ENCODE data around the gene VIPR1. TPM values are rescaled to one million over a fixed set of nuclear protein-coding genes. Genes with fewer than 3 reads are reported as not detected.

Gene VIPR1
- polyA plus RNA-seq, 1 of the 3 experiments (the other 2 are of a cell fraction), result not detected

GRCh38 chr3:42498034-42498433, 4.4 kb upstream of the VIPR1 start:
- WGBS (ENCODE audit: low lambda C conversion rate), result 15% methylated on average over 1 of the region's 1 CpG
- no peak overlapping the region for H3K4me3 ChIP-seq (ENCODE audit: low read depth in 2 of 2, low read length in 1 of 2)
- DNase-seq, result no peak
- TF ChIP-seq, protein P1, sequence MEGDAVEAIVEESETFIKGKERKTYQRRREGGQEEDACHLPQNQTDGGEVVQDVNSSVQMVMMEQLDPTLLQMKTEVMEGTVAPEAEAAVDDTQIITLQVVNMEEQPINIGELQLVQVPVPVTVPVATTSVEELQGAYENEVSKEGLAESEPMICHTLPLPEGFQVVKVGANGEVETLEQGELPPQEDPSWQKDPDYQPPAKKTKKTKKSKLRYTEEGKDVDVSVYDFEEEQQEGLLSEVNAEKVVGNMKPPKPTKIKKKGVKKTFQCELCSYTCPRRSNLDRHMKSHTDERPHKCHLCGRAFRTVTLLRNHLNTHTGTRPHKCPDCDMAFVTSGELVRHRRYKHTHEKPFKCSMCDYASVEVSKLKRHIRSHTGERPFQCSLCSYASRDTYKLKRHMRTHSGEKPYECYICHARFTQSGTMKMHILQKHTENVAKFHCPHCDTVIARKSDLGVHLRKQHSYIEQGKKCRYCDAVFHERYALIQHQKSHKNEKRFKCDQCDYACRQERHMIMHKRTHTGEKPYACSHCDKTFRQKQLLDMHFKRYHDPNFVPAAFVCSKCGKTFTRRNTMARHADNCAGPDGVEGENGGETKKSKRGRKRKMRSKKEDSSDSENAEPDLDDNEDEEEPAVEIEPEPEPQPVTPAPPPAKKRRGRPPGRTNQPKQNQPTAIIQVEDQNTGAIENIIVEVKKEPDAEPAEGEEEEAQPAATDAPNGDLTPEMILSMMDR (IDR thresholded peaks at IDR 0.05), result no peak
- TF ChIP-seq GABPA (IDR thresholded peaks at IDR 0.05; ENCODE audit: low read depth) (no peak), JUND (IDR thresholded peaks at IDR 0.05) (no peak), RAD21 (IDR thresholded peaks at IDR 0.05; ENCODE audit: low read length) (no peak), SIN3A (IDR thresholded peaks at IDR 0.05; ENCODE audit: borderline replicate concordance, low read depth, low read length) (no peak), RFX5 (IDR thresholded peaks at IDR 0.05; ENCODE audit: low read length) (no peak), FOSL2 (IDR thresholded peaks at IDR 0.05; ENCODE audit: borderline replicate concordance, low read depth) (no peak), TEAD4 (IDR thresholded peaks at IDR 0.05; ENCODE audit: borderline replicate concordance, insufficient read depth) (no peak), RXRA (IDR thresholded peaks at IDR 0.05; ENCODE audit: borderline replicate concordance, low read depth) (no peak), GATA2 (CRISPR knock-in tag; IDR thresholded peaks at IDR 0.05) (no peak), NFIC (IDR thresholded peaks at IDR 0.05; ENCODE audit: borderline replicate concordance) (no peak), TAF1 (IDR thresholded peaks at IDR 0.05; ENCODE audit: borderline replicate concordance, low read depth, low read length) (no peak), FOXM1 (IDR thresholded peaks at IDR 0.05; ENCODE audit: low read depth) (no peak), USF1 (IDR thresholded peaks at IDR 0.05; ENCODE audit: borderline replicate concordance, low read depth) (no peak), FOXJ3 (CRISPR knock-in tag; IDR thresholded peaks at IDR 0.05) (no peak), YY1 (IDR thresholded peaks at IDR 0.05; ENCODE audit: low read depth) (no peak)
- TF ChIP-seq, protein P2, sequence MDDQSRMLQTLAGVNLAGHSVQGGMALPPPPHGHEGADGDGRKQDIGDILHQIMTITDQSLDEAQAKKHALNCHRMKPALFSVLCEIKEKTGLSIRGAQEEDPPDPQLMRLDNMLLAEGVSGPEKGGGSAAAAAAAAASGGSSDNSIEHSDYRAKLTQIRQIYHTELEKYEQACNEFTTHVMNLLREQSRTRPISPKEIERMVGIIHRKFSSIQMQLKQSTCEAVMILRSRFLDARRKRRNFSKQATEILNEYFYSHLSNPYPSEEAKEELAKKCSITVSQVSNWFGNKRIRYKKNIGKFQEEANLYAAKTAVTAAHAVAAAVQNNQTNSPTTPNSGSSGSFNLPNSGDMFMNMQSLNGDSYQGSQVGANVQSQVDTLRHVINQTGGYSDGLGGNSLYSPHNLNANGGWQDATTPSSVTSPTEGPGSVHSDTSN (IDR thresholded peaks at IDR 0.05), result no peak
- TF ChIP-seq, protein P3, sequence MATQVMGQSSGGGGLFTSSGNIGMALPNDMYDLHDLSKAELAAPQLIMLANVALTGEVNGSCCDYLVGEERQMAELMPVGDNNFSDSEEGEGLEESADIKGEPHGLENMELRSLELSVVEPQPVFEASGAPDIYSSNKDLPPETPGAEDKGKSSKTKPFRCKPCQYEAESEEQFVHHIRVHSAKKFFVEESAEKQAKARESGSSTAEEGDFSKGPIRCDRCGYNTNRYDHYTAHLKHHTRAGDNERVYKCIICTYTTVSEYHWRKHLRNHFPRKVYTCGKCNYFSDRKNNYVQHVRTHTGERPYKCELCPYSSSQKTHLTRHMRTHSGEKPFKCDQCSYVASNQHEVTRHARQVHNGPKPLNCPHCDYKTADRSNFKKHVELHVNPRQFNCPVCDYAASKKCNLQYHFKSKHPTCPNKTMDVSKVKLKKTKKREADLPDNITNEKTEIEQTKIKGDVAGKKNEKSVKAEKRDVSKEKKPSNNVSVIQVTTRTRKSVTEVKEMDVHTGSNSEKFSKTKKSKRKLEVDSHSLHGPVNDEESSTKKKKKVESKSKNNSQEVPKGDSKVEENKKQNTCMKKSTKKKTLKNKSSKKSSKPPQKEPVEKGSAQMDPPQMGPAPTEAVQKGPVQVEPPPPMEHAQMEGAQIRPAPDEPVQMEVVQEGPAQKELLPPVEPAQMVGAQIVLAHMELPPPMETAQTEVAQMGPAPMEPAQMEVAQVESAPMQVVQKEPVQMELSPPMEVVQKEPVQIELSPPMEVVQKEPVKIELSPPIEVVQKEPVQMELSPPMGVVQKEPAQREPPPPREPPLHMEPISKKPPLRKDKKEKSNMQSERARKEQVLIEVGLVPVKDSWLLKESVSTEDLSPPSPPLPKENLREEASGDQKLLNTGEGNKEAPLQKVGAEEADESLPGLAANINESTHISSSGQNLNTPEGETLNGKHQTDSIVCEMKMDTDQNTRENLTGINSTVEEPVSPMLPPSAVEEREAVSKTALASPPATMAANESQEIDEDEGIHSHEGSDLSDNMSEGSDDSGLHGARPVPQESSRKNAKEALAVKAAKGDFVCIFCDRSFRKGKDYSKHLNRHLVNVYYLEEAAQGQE (IDR thresholded peaks at IDR 0.05; ENCODE audit: low read depth, low read length), result no peak
- H2AFZ ChIP-seq (ENCODE audit: low read depth), result no peak overlapping the region
- no peaks in the 10 kb centered on the region for H3K36me3 ChIP-seq (replicated peaks in 1 of 2; ENCODE audit: control insufficient read depth in 1 of 2, insufficient read depth in 2 of 2, low read length in 1 of 2)
- H4K20me1 ChIP-seq (ENCODE audit: insufficient read depth), result no peaks in the 10 kb centered on the region
- H3K79me2 ChIP-seq (ENCODE audit: insufficient read depth), result no peaks in the 10 kb centered on the region
- H3K9me3 ChIP-seq, result no peaks in the 10 kb centered on the region
- ChIA-PET POLR2A (no interaction called here), CTCF (interaction anchor here (1.2 to 1.8 kb wide), 2 partner anchors 38 to 50 kb away, joined by 3 to 4 read pairs; no protein-coding TSS in a partner anchor)
- H3K9me2 ChIP-seq, result no peaks in the 10 kb centered on the region
- peaks cover 38% of the 10 kb centered on the region for H3K27me3 ChIP-seq (ENCODE audit: insufficient read depth)
- H3F3A ChIP-seq (replicated peaks; ENCODE audit: insufficient read depth), result no peaks in the 10 kb centered on the region
- no peak overlapping the region for H3K4me2 ChIP-seq
- H3K9ac ChIP-seq, result no peak overlapping the region
- H3K27ac ChIP-seq (ENCODE audit: low read depth in 2 of 2, low read length in 1 of 2), result no peak overlapping the region
- H3K4me1 ChIP-seq (ENCODE audit: control insufficient read depth in 1 of 2, insufficient read depth in 2 of 2, low read depth in 1 of 2, low read length in 1 of 2), result peaks cover 0 to 18% of the 10 kb centered on the region in 2 experiments; a peak in 1 of 4 replicates

Measured in SK-N-SH (cell line).